Activated CD8-positive, alpha-beta memory T cell treated with anti-CD3 and anti-CD28 coated beads for 36 hours (primary cell): ENCODE data around the gene C16orf96. TPM values are rescaled to one million over a fixed set of nuclear protein-coding genes. Genes with fewer than 3 reads are reported as not detected.

Experiments
- CTCF ChIA-PET: fragments of 350-600 bp; sonication (Branson Sonifier 250); formaldehyde crosslinking; loops from one replicate; lab custom pipeline; 2021; ENCODE audit warnings: antibody characterized with exemption; lab: Charles Lee
- POLR2A ChIA-PET: fragments of 350-600 bp; sonication (Branson Sonifier 250); formaldehyde crosslinking; loops from one replicate; lab custom pipeline; 2021; ENCODE audit warnings: antibody characterized with exemption; lab: Charles Lee
- total RNA-seq, 2 experiments: library from RNA; stranded (reverse); gene quantifications; one replicate each; pipeline ENCODE4 v1.2.3, GENCODE V29; 2021

C16orf96 gene
- under 1 TPM; 0.08 to 0.11 TPM for total RNA-seq

GRCh38 chr16:4556112-4556511 lies at the start of gene C16orf96:
TSS of gene C16orf96 (plus strand) at chr16:4556340. CDS start at chr16:4556490, 150 bp downstream.
- CTCF ChIA-PET: interaction anchor here (0.5 to 0.9 kb wide), 4 partner anchors 29 to 1128 kb away, joined by 3 to 5 read pairs (median 4); no protein-coding TSS in a partner anchor

GRCh38 chr16:4506450-4506849 lies 49.7 kb upstream of the C16orf96 start:
- CTCF ChIA-PET: interaction anchor here (0.8 to 8.5 kb wide), 15 partner anchors 8 to 220 kb away, joined by 3 to 40 read pairs (median 4); partner anchors contain the start of gene CDIP1
- POLR2A ChIA-PET: interaction anchor here (1.0 kb wide), 1 partner anchor 30 kb away, joined by 3 read pairs; no protein-coding TSS in a partner anchor

More at GRCh38 chr16:4556112-4556511, at the start of gene C16orf96:
- POLR2A ChIA-PET: no interaction called here

- POLR2A ChIA-PET: interaction anchor here (0.7 to 0.9 kb wide), 2 partner anchors 41 to 78 kb away, joined by 3 to 11 read pairs; no protein-coding TSS in a partner anchor
- CTCF ChIA-PET: interaction anchor here (0.6 to 8.5 kb wide), 13 partner anchors 7 to 128 kb away, joined by 3 to 40 read pairs (median 3); partner anchors contain the start of genes CDIP1 and MGRN1
These were observed 48.4 kb upstream of the C16orf96 start for GRCh38 chr16:4507588-4508345.

GRCh38 chr16:4508806-4509205 lies 47.3 kb upstream of the C16orf96 start:
- POLR2A ChIA-PET: interaction anchor here (1.1 kb wide), 1 partner anchor 33 kb away, joined by 3 read pairs; the partner anchor contains the start of gene HMOX2
- CTCF ChIA-PET: interaction anchor here (0.6 to 8.5 kb wide), 6 partner anchors 21 to 116 kb away, joined by 3 to 40 read pairs (median 3); partner anchors contain the start of gene MGRN1

- POLR2A ChIA-PET: interaction anchor here (1.1 kb wide), 1 partner anchor 33 kb away, joined by 3 read pairs; the partner anchor contains the start of gene HMOX2
- CTCF ChIA-PET: interaction anchor here (1.8 to 8.5 kb wide), 2 partner anchors 40 to 77 kb away, joined by 5 to 40 read pairs; no protein-coding TSS in a partner anchor
These were observed 46.7 kb upstream of the C16orf96 start for GRCh38 chr16:4509420-4509819.

GRCh38 chr16:4510131-4510530 lies 46.0 kb upstream of the C16orf96 start:
- CTCF ChIA-PET: interaction anchor here (0.8 to 8.5 kb wide), 2 partner anchors 23 to 39 kb away, joined by 3 to 40 read pairs; no protein-coding TSS in a partner anchor
- POLR2A ChIA-PET: no interaction called here

- POLR2A ChIA-PET: no interaction called here
These were observed 45.3 kb upstream of the C16orf96 start for GRCh38 chr16:4510747-4511426.

GRCh38 chr16:4511441-4512082 lies 44.6 kb upstream of the C16orf96 start:
- POLR2A ChIA-PET: no interaction called here
- CTCF ChIA-PET: interaction anchor here (0.5 to 8.5 kb wide), 4 partner anchors 31 to 62 kb away, joined by 3 to 40 read pairs (median 4); no protein-coding TSS in a partner anchor

More at GRCh38 chr16:4510747-4511426, 45.3 kb upstream of the C16orf96 start:
- CTCF ChIA-PET: interaction anchor here (0.6 to 8.5 kb wide), 3 partner anchors 24 to 62 kb away, joined by 3 to 40 read pairs (median 5); no protein-coding TSS in a partner anchor

- ChIA-PET POLR2A (no interaction called here), CTCF (interaction anchor here (1.1 kb wide), 1 partner anchor 36 kb away, joined by 3 read pairs; no protein-coding TSS in a partner anchor)
These were observed 43.7 kb upstream of the C16orf96 start for GRCh38 chr16:4512473-4512872.

- ChIA-PET POLR2A (interaction anchor here (1.2 kb wide), 1 partner anchor 8 kb away, joined by 3 read pairs; no protein-coding TSS in a partner anchor), CTCF (interaction anchor here (2.2 kb wide), 1 partner anchor 36 kb away, joined by 12 read pairs; no protein-coding TSS in a partner anchor)
These were observed 42.9 kb upstream of the C16orf96 start for GRCh38 chr16:4513086-4513860.

GRCh38 chr16:4513881-4514280 lies 42.3 kb upstream of the C16orf96 start:
- ChIA-PET CTCF (interaction anchor here (1.4 to 2.2 kb wide), 3 partner anchors 8 to 35 kb away, joined by 3 to 12 read pairs (median 8); no protein-coding TSS in a partner anchor), POLR2A (interaction anchor here (1.2 kb wide), 1 partner anchor 9 kb away, joined by 3 read pairs; no protein-coding TSS in a partner anchor)

- CTCF ChIA-PET: interaction anchor here (0.7 to 2.2 kb wide), 5 partner anchors 8 to 72 kb away, joined by 3 to 12 read pairs (median 3); no protein-coding TSS in a partner anchor
- POLR2A ChIA-PET: interaction anchor here (1.1 to 1.2 kb wide), 2 partner anchors 9 to 24 kb away, joined by 3 read pairs; partner anchors contain the start of gene CDIP1
These were observed 41.5 kb upstream of the C16orf96 start for GRCh38 chr16:4514606-4515005.

- ChIA-PET POLR2A (interaction anchor here (1.1 kb wide), 1 partner anchor 23 kb away, joined by 3 read pairs; the partner anchor contains the start of gene CDIP1), CTCF (interaction anchor here (0.5 to 2.2 kb wide), 3 partner anchors 10 to 112 kb away, joined by 4 to 12 read pairs (median 8); no protein-coding TSS in a partner anchor)
These were observed 40.4 kb upstream of the C16orf96 start for GRCh38 chr16:4515611-4516233.

- CTCF ChIA-PET: interaction anchor here (0.5 to 1.4 kb wide), 5 partner anchors 14 to 35 kb away, joined by 3 to 4 read pairs (median 3); no protein-coding TSS in a partner anchor
- POLR2A ChIA-PET: no interaction called here
These were observed 38.1 kb upstream of the C16orf96 start for GRCh38 chr16:4517812-4518680.

- ChIA-PET POLR2A (no interaction called here), CTCF (interaction anchor here (1.0 kb wide), 1 partner anchor 26 kb away, joined by 3 read pairs; no protein-coding TSS in a partner anchor)
These were observed 36.7 kb upstream of the C16orf96 start for GRCh38 chr16:4519274-4520058.
